Astrocyte of the hippocampus (primary cell): ENCODE data around the gene PCNX3.

Experiments used
- DNase-seq: peaks from one replicate; pipeline ENCODE4 v3.0.0; 2011; ENCODE audit warnings: low read depth, low spot score

The PCNX3 gene

DNA sequence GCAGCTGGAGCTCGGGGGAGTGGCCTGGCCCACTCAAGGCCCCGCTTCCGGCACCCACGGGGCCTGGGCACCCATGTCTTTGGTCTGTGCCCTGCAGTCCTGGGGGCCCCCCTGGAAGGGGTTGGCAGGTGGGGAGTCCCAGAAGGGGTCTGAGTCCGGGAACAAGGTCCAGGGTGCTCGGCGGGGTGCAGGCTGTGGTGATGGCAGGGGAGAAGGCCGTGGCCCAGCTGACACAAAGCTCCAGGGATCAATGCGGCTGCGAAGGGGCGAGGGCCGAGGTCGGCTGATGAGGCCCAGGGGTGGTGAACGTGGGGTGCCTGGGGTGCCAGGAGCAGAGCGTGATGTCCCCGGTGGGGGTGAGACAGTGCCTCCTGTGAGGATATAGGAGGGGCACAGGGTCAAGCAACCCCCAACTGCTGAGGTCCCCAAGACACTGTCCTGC lies 17.3 kb upstream of the PCNX3 start:
- no peak for DNase-seq

GRCh38 chr11:65599216-65599954 lies 16.2 kb upstream of the PCNX3 start:
- DNase-seq = no peak

GRCh38 chr11:65599955-65600246 lies 15.7 kb upstream of the PCNX3 start:
- DNase-seq = no peak

DNA sequence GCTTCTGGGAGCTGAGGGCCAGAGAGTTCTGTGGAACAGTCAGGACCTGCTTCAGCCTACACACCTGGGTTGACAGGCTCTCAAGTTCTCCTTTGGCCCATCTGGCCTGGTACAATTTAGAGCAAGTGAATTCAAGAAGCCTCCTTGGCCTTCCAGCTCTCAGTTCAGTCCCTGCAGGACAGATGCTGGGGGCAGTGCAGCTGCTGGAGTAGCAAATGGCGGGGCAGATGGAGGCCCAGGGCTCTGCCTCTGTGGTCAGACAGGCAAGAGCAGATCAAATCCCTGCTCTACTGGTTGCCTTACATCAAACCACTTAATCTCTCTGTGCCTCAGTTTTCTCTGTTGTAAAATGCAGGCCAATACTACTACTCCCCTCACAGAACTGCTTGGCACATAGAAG lies 11.3 kb upstream of the PCNX3 start:
- DNase-seq = no peak

GRCh38 chr11:65606876-65607613 lies 8.5 kb upstream of the PCNX3 start:
- DNase-seq = peak; percentile 98

GRCh38 chr11:65607614-65608426 lies 7.8 kb upstream of the PCNX3 start:
- no peak for DNase-seq

- no peak for DNase-seq
Measured at GRCh38 chr11:65609229-65609628, 6.3 kb upstream of the PCNX3 start.

DNA sequence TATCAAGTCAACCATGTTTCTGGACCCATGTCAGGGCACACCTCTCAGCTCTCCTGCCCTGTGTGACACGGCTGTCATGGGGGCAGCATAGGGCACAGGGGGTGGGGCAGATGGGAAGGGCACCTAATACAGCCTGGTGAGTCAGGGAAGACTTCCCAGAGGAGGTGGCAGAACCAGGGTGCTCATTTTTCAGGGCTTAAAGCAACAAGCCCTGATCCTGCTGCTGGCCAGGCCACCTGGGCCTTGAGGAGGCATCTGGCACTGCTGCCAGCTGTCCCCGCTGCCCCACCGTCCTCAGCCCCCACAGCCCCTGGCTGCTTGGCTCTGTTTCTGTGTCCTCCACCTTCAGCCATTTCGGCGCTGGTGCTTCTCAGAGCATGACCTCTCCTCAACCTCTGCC lies 5.9 kb upstream of the PCNX3 start:
- DNase-seq = no peak

- DNase-seq = no peak
Measured at GRCh38 chr11:65610404-65610803, 5.2 kb upstream of the PCNX3 start.

DNA sequence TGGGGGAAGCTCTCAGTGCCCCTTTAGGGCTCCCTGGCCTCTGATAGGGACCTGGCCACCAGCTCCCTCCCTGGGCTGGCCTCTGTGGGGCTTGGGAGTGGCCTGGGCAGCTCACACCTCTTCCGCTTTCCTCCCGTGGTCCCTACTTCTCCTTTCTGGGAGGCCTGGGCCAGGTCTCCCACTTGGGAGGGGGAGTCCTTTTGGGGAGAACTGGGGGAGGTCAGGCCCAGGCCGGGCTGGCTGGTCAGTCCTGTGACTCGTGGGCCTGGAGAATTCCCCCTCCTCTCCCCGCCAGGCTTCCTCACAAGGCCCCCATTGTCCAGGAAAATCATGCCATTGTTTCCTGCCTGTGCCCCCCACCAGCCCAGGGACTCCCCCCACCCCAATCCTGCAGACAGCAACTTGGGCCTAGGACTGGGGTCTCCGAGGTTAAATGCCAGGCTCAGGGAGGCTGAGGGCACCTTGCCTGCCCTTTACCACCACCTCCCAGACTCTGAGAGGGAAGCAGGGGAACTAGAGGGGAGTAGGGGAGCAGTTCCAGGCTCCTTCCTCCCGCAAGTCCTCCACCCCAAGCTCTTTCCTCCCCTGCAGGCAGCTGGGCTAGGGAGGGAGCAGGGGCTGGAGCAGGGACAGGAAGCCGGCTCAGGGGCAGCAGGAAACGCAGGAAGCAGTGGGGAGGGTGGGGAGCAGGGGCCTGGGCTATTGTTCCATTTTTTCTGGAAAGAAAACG lies 4.4 kb upstream of the PCNX3 start:
- DNase-seq = no peak

- peak; percentile 48 for DNase-seq
Measured at GRCh38 chr11:65611758-65612603, 3.6 kb upstream of the PCNX3 start.

- no peak for DNase-seq
Measured at GRCh38 chr11:65612691-65613090, 2.9 kb upstream of the PCNX3 start.

DNA sequence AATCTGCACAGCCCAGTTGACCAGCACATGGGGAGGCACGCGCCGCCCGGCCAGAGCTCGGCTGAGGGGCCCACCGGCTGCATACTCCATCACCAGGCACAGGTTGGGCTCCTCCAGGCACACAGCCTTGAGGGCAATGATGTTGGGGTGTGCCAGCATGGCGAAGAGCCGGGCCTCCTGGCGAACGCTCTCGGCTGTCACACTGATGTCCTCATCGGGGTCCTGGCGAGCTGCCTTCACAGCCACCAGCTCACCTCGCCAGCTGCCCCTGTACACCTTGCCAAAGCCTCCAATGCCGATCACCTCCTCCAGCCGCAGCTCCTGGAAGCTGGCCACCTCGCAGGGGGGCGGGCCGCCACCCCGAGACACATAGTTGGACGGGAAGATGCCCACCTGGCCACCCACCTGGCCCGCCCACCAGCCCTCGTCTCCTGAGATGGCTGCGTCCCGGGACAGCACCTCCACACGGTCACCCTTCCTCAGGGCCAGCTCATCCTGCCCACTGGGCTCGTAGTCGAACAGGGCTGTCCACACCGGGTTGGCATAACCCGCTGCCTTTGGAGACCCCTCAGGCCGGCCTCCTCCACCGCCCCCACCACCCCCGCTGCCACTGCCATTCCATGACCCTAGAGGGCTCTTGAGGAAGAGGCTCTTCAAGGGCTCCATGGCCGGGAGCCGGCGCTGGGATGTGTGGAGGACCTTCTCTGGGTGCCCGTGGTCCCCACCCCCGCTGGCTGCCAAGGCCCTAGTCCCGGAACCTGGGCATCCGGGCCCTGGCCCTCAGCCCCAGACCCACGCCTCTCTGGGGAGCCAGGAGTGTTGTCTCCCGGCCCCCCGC lies 2.3 kb upstream of the PCNX3 start:
- no peak for DNase-seq

DNA sequence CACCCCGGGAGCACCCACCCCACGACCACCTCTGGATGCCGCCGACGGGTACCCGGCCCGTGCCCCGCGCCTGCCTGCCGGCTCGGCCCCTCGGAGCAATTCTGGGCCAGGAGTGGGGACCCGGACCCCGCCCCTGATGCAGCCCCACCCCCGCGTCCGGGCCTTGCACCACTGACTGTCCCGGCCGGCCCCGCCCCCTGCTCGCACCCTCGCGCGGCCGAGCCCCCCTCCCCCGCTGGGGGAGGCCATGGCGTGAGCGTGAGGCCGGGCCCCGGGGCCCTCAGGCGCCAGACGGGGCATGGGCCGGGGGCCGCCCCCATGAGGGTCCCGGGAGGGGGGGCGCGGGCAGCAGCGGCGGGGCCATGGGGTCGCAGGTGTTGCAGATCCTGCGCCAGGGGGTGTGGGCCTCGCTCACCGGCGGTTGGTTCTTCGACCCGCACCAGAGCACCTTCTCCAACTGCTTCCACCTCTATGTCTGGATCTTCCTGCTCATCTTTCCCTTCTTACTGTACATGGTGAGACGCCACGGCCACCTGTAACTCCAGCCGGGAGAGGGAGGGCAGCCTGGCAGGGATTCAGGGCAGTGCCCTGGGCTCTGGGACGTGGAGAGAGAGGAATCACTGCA lies 486 bp downstream of the PCNX3 start:
- peak; percentile 36 for DNase-seq

DNA sequence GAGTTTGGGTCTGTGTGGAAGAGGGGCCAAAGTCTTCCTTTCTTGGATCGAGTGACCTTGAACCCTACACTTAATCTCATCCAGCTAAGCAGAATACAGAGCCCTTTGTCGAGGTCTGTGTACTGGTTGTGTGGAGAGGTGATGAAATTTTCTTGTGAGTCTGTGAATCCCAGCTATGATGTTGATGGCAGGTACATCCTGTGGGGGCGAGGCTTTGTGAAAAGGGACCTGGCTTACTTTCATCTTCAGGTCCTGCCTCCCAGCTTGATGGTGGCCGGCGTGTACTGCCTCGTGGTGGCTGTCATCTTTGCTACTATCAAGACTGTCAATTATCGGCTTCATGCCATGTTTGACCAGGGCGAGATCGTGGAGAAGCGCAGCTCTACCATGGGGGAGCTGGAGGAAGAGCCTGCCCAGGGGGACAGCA lies 1.0 kb downstream of the PCNX3 start:
- no peak for DNase-seq

GRCh38 chr11:65617136-65617850 lies 1.7 kb downstream of the PCNX3 start:
- DNase-seq = no peak

DNA sequence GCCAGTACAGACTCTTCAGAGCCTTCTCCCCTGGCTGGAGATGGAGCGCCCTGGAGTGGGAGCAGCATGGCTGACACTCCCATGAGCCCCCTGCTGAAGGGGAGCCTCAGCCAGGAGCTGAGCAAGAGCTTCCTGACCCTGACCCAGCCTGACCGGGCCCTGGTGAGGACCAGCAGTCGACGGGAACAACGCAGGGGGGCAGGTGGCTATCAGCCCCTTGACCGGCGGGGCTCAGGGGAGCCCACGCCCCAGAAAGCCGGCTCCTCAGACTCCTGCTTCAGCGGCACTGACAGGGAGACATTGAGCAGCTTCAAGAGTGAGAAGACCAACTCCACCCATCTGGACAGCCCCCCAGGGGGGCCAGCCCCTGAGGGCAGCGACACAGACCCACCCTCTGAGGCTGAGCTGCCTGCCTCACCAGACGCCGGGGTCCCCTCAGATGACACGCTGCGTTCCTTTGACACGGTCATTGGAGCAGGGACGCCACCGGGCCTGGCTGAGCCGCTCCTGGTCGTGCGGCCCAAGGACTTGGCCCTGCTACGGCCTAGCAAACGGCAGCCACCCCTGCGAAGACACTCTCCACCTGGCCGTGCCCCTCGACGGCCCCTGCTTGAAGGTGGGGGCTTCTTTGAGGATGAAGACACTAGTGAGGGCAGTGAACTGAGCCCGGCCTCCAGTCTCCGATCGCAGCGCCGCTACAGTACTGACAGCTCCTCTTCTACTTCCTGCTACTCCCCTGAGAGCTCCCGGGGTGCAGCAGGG lies 2.6 kb downstream of the PCNX3 start:
- no peak for DNase-seq

- DNase-seq = no peak
Measured at GRCh38 chr11:65618763-65619162, 3.2 kb downstream of the PCNX3 start.
